ENCODE results near the gene HNRNPA1.
"Not testable (repeated sequence)": the region's sequence is repeated elsewhere in the genome, so short reads cannot be mapped to it uniquely, and the experiment has no call there.

HNRNPA1 gene

GRCh38 chr12:54276368-54276767 is 4.2 kb upstream of the HNRNPA1 start:
- DNase-seq (ENCODE audit: low read depth, low spot score) = no peak

GRCh38 chr12:54277823-54278276 is 2.7 kb upstream of the HNRNPA1 start:
- no peak for DNase-seq (ENCODE audit: low read depth, low spot score)

DNA sequence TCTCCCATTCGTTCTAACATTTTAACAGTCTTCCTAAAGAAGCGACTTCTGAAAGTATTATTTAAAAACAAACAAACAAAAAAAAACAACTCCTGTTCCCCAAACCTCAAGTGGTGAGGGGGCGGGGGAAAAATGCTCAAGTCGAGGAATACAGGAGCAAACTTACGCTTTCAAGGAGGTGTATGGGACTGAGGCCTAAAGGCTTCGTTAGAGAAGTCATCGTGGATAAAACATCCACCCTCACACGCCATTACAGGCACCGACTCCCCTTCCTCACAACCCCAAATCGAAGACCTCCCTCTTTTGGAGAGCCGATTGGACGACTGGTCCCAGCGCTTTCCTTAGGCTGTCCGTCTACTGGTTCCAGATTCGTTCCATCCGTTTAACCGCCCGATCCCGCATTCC is 1.3 kb upstream of the HNRNPA1 start:
- DNase-seq (ENCODE audit: low read depth, low spot score) = no peak

GRCh38 chr12:54279632-54280467 is 676 bp upstream of the HNRNPA1 start, which contains the start of gene CBX5:
CBX5 (minus strand) TSS chr12:54280122; CDS start chr12:54257650, 22,472 bp downstream.
- peak; percentile 100 for DNase-seq (ENCODE audit: low read depth, low spot score)

- DNase-seq (ENCODE audit: low read depth, low spot score) = not testable (repeated sequence)
Measured at GRCh38 chr12:54281261-54281638, 724 bp downstream of the HNRNPA1 start.

DNA sequence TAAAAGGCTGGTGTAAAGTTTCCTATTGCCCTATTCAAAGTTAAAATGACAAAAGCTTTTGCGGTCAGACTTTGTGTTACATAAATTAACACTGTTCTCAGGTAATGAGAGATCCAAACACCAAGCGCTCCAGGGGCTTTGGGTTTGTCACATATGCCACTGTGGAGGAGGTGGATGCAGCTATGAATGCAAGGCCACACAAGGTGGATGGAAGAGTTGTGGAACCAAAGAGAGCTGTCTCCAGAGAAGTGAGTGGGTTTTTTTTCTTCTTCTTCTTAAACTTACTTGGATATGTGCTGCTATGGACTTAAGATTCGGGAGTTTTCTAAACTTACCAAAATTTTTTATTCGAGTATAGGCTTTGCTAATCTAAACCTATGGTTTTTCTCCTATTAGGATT is 1.2 kb downstream of the HNRNPA1 start:
- DNase-seq (ENCODE audit: low read depth, low spot score) = not testable (repeated sequence)

GRCh38 chr12:54282949-54283593 is 2.5 kb downstream of the HNRNPA1 start:
- DNase-seq (ENCODE audit: low read depth, low spot score) = no peak

- DNase-seq (ENCODE audit: low read depth, low spot score) = not testable (repeated sequence)
Measured at GRCh38 chr12:54284070-54284780, 3.7 kb downstream of the HNRNPA1 start.

DNA sequence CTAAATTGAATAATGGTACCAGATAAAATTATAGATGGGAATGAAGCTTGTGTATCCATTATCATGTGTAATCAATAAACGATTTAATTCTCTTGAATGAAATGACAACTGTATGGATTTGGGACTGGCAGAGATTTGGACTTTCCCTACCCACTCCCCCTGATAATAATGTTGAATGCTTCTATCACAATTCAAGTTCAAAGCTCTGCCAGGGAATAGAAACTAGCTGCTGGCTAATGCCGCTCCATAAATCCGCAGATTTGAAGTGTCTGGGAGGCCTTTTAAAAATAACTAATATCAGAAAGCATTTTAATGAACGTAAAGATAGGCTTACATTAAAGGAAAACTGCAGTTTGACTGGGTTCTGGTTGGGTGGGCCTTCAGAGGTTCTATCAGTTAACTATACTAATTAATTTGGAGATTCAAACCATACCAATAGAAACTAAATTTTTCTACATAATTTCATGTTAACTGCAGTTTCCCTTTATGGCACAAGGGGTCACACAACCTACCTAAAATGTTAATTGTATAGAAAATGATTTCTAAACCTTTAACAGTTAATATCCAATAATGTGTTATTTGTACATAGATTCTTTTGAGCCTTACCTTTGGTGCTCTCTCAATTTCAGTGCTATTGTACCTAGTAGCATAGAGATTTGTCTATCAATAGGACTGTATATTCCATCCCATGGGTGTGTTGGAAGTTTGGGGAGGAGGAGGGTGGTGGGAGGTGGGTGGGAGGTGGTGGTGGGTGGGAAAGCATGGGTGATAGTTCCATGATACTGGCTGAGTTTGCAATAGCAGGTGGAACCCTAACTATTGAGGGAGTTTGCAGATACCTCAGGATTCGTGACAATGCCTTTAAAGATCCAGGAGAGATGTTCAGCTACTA is 4.9 kb downstream of the HNRNPA1 start:
- no peak for DNase-seq (ENCODE audit: low read depth, low spot score)

- no peak for DNase-seq (ENCODE audit: low read depth, low spot score)
Measured at GRCh38 chr12:54286042-54287030, 5.8 kb downstream of the HNRNPA1 start.

- DNase-seq (ENCODE audit: low read depth, low spot score) = no peak
Measured at GRCh38 chr12:54287261-54288157, 7.0 kb downstream of the HNRNPA1 start.

DNA sequence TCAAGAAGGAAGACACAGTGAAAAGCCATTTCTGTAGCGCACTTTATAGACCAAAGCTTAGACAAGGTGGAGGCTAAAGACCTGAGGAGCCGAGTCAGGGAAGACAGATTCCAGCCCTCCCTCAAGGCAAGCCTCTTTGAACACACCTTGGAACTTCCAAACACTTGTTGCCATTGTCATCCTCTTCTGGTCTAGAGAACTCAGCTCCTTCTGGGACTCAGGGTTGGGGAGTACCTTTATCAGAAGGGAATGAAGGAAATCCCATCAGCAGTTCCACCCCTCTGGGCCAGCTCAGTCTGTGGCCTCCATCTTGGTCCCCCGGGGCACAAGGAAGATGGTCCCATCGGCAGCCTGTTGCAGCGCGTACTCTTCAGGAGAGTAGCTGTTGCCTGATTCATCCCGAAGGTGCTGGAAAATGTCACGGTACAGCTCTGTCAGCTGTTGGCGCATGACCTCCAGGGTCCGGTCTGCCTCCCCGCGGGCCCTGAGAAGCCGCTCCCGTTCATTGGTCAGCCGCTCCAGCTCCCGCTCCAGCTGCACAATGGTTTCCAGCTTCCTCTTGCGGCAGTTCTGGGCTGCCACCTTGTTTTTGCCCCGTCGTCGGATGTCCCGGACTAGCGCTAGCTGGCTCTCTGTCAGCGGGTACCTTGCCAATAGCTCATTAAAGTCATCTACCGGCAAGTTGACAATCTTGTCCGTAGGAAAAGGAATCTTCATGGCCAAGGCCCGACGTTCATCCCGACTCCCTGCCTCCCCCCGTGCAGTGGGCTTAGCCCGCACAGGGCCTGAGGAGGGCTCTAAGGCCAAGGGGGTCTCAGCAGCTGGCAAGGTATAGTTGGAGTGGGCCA is 11.8 kb downstream of the HNRNPA1 start:
- DNase-seq (ENCODE audit: low read depth, low spot score) = no peak

GRCh38 chr12:54292931-54293241 is 12.4 kb downstream of the HNRNPA1 start:
- no peak for DNase-seq (ENCODE audit: low read depth, low spot score)

GRCh38 chr12:54294152-54294952 is 13.8 kb downstream of the HNRNPA1 start:
- no peak for DNase-seq (ENCODE audit: low read depth, low spot score)

DNA sequence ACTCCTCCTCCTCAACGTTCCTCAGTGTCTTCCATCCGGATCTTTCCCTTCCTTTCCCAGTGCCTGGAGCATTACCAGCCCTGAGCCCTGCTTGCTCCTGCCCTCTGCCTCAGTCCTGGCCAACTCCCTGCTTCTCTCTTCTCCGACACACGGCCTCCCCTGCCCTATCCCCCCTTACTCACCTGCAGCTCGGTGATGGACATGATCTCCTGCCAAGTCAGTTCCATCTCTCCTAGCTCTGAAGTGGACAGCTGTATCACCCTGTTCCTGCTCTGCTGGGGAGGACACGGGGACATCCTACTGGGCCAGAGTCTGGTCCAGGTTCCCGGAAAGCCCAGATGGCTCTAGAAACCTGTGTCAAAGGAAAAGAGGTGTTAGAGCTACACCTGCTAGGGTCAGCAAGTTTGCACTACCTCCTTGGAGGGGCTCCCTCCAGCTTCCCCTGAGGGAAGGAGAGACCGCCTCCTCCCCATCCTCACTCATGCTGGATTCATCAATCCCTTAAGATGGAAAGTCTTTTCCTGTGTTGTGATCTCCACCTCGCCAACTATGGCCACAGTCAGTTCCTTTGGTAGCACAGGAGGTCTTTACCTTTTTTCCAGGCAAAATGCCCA is 14.5 kb downstream of the HNRNPA1 start:
- no peak for DNase-seq (ENCODE audit: low read depth, low spot score)

GRCh38 chr12:54296393-54297099 is 16.0 kb downstream of the HNRNPA1 start:
- DNase-seq (ENCODE audit: low read depth, low spot score) = no peak
